NB4 (cell line): ENCODE results near the gene PVALEF.

ENCODE experiments used
- CTCF ChIP-seq: IDR thresholded peaks from one replicate; pipeline ENCODE4 v1.5.1; 2012; ENCODE audit warnings: low read depth, low read length
- MYC ChIP-seq: IDR thresholded peaks from 2 replicates; pipeline ENCODE4 v1.6.1; 2011; ENCODE audit warnings: low read depth, low read length
- POLR2A ChIP-seq: IDR thresholded peaks from 2 replicates; pipeline ENCODE4 v1.6.1; 2011; ENCODE audit warnings: mild to moderate bottlenecking; ENCODE audit not compliant: insufficient read length; ENCODE audit errors: extremely low read depth

GRCh38 chr17:81152288-81152828 is 12.9 kb upstream of the PVALEF start:
- TF ChIP-seq CTCF (no peak), POLR2A (no peak), MYC (no peak)
